HFFc6 (cell line): ENCODE results near the gene CRMP1. TPM values are rescaled to one million over a fixed set of nuclear protein-coding genes. Genes with fewer than 3 reads are reported as not detected.
"Not testable (repeated sequence)": the region's sequence is repeated elsewhere in the genome, so short reads cannot be mapped to it uniquely, and the experiment has no call there.

Source experiments
- DNase-seq: peaks from one replicate; pipeline ENCODE4 v3.0.0-alpha.2; 2018
- H3K27ac Mint-ChIP-seq: 2 replicates; pipeline ENCODE4 v1.8.0; 2020; ENCODE audit warnings: mild to moderate bottlenecking, mixed read lengths
- H3K27me3 Mint-ChIP-seq: 2 replicates; pipeline ENCODE4 v1.8.0; 2021; ENCODE audit warnings: mild to moderate bottlenecking, moderate library complexity, mixed read lengths; ENCODE audit not compliant: insufficient read depth
- H3K36me3 Mint-ChIP-seq: 2 replicates; pipeline ENCODE4 v1.8.0; 2021; ENCODE audit warnings: low read depth, mixed read lengths
- H3K4me1 Mint-ChIP-seq: 2 replicates; pipeline ENCODE4 v1.8.0; 2020; ENCODE audit warnings: low read depth, mixed read lengths
- H3K4me3 Mint-ChIP-seq: 2 replicates; pipeline ENCODE4 v1.8.0; 2020; ENCODE audit warnings: mild to moderate bottlenecking, moderate library complexity, mixed read lengths
- H3K9me3 Mint-ChIP-seq: 2 replicates; pipeline ENCODE4 v1.8.0; 2020; ENCODE audit warnings: mild to moderate bottlenecking, mixed read lengths
- total RNA-seq, 6 experiments: library from RNA; stranded (reverse); fragmentation: NEBNext Ultra II Directional; extraction: Animal tissue kit (Norgen Biotek cat#: 25700); gene quantifications; 2 replicates in 1 of 6; 3 replicates in 5 of 6; pipeline ENCODE4 v1.2.3, GENCODE V29; 2021
- TF ChIP-seq, protein P1 (sequence below): fragments of 200-600 bp; sonication (generic); IDR thresholded peaks from 2 replicates; pipeline ENCODE4 v1.5.0; 2021; ENCODE audit warnings: antibody characterized with exemption, mild to moderate bottlenecking

CRMP1 gene
- total RNA-seq, 6 experiments from 2014 or later = not detected

DNA sequence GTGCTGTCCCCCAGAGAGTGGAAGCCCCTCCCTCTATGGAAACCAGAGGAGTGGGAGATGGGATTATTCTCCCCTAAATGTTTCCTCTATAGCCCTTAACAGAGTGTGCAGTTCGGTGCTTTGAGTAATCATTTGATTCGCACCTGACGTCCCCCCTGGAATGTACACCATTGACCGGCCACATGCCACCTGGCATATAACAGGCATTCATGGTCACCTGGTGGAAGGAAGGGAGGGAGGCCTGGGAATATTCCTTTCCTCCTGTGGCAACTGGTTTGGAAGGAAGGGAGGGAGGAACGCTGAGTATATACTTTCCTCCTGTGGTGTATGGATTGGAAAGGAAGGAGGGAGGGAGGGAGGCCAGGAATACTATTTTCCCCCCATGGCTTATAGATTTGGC lies 77.2 kb downstream of the CRMP1 start:
- Mint-ChIP-seq H3K27me3 (peaks cover 3% of the 10 kb centered on the region), H3K4me1 (no peaks in the 10 kb centered on the region), H3K9me3 (no peaks in the 10 kb centered on the region), H3K27ac (no peak overlapping the region), H3K36me3 (peaks cover 38% of the 10 kb centered on the region), H3K4me3 (no peak overlapping the region)
- no peak for DNase-seq
- TF ChIP-seq, protein P1, sequence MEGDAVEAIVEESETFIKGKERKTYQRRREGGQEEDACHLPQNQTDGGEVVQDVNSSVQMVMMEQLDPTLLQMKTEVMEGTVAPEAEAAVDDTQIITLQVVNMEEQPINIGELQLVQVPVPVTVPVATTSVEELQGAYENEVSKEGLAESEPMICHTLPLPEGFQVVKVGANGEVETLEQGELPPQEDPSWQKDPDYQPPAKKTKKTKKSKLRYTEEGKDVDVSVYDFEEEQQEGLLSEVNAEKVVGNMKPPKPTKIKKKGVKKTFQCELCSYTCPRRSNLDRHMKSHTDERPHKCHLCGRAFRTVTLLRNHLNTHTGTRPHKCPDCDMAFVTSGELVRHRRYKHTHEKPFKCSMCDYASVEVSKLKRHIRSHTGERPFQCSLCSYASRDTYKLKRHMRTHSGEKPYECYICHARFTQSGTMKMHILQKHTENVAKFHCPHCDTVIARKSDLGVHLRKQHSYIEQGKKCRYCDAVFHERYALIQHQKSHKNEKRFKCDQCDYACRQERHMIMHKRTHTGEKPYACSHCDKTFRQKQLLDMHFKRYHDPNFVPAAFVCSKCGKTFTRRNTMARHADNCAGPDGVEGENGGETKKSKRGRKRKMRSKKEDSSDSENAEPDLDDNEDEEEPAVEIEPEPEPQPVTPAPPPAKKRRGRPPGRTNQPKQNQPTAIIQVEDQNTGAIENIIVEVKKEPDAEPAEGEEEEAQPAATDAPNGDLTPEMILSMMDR = no peak

DNA sequence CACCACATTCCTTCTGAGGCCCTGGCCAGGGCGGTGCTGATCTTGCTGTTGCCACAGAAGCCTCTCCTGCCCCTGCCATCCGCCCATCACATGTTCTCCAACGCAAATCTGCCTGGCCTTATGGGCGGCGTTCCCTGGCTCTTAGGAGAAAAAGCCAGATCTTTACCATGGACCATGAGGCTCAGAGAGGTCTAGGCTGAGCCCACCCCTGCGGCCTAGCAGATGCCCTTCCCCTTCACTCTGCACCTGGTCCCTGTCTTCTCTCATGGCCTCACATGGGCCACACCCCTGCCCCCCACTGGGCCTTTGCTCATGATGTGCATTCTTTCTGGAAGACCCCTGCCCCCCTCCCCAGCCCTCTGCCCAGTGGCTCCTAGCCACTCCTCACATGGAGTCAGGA lies 78.5 kb downstream of the CRMP1 start:
- no peak for DNase-seq
- H3K27me3 Mint-ChIP-seq = peaks cover 3% of the 10 kb centered on the region
- no peaks in the 10 kb centered on the region for H3K4me1 Mint-ChIP-seq
- H3K36me3 Mint-ChIP-seq = peaks cover 30% of the 10 kb centered on the region
- no peak overlapping the region for H3K4me3 Mint-ChIP-seq
- TF ChIP-seq, protein P1 = no peak
- no peaks in the 10 kb centered on the region for H3K9me3 Mint-ChIP-seq
- no peak overlapping the region for H3K27ac Mint-ChIP-seq

DNA sequence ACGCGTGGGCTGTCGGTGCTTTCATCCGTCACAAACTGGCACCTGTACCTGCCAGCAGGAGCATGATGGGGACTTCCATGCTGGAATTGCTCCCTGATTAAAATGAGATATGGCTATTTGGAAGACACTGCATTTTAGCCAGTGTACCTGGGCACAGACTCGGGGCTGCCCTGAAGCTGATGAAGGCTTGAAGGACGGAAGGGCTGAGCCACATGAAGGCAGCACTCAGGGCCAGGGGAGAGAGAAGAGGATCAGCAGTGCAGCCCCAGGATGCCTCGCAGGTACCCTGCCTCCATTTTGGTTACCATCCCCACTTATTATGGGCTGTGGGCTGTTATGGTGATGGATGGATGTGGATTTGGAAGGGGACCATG lies 79.0 kb downstream of the CRMP1 start:
- Mint-ChIP-seq H3K4me3 (no peak overlapping the region), H3K27ac (no peak overlapping the region)
- TF ChIP-seq, protein P1 = no peak

DNA sequence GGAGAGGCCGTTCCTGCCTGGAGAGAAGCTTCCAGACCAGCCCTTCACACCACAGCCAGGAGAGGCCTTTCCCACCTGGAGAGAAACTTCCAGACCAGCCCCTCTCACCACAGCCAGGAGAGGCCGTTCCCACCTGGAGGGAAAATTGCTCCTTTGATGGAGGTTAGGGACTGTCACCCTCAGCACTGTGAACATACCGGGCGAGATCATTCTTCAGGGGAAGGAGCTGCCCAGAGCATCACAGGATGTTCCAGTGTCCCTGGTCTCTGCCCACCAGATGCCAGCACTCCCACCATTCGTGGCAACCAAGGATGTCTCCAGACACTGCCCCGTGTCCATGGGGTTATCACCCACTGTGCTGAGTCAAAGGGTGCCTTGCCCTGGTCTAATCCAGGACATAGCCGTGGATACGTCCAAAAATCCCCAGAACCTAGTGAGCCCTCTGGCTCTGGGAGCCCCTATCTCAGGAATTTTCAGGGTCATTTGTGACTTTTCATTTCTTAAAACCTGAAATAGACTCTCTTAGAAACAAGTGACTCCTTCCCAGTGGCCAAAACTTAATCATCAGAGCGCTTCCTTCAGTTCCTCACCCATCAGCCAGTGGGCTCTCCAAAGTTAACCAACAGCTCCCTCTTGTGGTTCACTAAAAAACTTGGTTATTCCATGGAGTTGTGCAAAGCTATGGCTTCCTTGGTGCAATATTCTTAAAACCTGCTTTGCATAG lies 80.2 kb downstream of the CRMP1 start:
- no peaks in the 10 kb centered on the region for H3K9me3 Mint-ChIP-seq
- peaks cover 13% of the 10 kb centered on the region for H3K36me3 Mint-ChIP-seq
- H3K4me1 Mint-ChIP-seq = no peaks in the 10 kb centered on the region
- H3K27me3 Mint-ChIP-seq = peaks cover 3% of the 10 kb centered on the region
- no peak overlapping the region for H3K4me3 Mint-ChIP-seq
- TF ChIP-seq, protein P1 = peak; percentile 89
- H3K27ac Mint-ChIP-seq = peak overlapping the region; percentile 60
- DNase-seq = peak; percentile 80

More for the DNA sequence above, 79.0 kb downstream of the CRMP1 start:
- no peak for DNase-seq
- peaks cover 3% of the 10 kb centered on the region for H3K27me3 Mint-ChIP-seq
- H3K4me1 Mint-ChIP-seq = no peaks in the 10 kb centered on the region
- H3K9me3 Mint-ChIP-seq = no peaks in the 10 kb centered on the region
- H3K36me3 Mint-ChIP-seq = peaks cover 25% of the 10 kb centered on the region

DNA sequence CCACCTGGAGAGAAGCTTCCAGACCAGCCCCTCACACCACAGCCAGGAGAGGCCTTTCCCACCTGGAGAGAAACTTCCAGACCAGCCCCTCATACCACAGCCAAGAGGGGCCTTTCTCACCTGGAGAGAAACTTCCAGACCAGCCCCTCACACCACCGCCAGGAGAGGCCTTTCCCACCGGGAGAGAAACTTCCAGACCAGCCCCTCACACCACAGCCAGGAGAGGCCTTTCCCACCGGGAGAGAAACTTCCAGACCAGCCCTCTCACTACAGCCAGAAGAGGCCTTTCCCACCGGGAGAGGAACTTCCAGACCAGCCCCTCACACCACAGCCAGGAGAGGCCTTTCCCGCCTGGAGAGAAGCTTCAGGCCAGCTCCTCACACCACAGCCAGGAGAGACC lies 80.8 kb downstream of the CRMP1 start:
- H3K27me3 Mint-ChIP-seq, DNase-seq, H3K4me1 Mint-ChIP-seq, H3K9me3 Mint-ChIP-seq, H3K4me3 Mint-ChIP-seq: not testable (repeated sequence)
- H3K27ac Mint-ChIP-seq = peak overlapping the region; percentile 60; the same call in 1 of the 2 replicates
- peaks cover 12% of the 10 kb centered on the region; the same call in 1 of the 2 replicates for H3K36me3 Mint-ChIP-seq

DNA sequence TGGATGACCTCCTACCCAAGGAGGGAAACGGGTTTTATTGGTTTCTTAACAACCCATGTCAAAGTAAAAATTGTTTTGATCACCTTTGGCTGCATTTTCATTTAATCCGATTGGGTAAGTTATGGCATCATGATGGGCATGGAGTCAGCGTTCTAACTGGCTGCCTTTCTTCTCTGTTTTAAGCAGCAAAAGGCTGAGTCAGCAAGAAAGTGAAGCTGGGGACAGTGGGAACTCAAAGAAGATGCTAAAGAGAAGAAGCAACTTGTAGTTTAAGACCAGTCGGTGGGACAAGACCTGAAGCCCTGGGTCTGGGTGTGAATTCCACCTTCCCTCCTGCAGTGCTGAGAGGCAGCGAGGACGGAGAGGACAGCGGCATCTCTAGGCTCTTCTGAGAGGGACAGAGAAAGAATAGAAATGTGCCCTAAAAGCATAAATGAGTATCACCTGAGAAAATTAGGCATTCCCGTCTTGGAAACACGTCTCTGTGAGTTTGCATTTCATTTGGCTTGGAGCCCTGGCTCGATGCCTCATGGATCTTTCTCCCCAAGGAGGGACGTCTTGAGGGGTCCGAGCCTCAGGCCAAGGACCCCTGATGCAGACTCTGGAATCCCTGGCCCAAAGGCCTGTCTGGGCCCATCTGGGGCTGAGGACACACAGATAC lies 82.0 kb downstream of the CRMP1 start:
- peaks cover 15% of the 10 kb centered on the region; the same call in 1 of the 2 replicates for H3K36me3 Mint-ChIP-seq
- no peak overlapping the region for H3K4me3 Mint-ChIP-seq
- H3K9me3 Mint-ChIP-seq = no peaks in the 10 kb centered on the region

More for the DNA sequence above, 82.0 kb downstream of the CRMP1 start:
- Mint-ChIP-seq H3K27ac (no peak overlapping the region), H3K27me3 (peaks cover 6% of the 10 kb centered on the region), H3K4me1 (no peaks in the 10 kb centered on the region)
- TF ChIP-seq, protein P1 = no peak
- no peak for DNase-seq
